Stimulated activated CD8-positive, alpha-beta memory T cell treated with anti-CD3 and anti-CD28 coated beads, Interleukin-4, amount 100 ng/mL, for 4 hours (primary cell): ENCODE data around the gene KDM4F.

ENCODE experiments used
- DNase-seq, 2 donors: peaks; one replicate each; pipeline ENCODE4 v3.0.0-alpha.2; 2020; ENCODE audit warnings: low read depth in 2 of 2, low spot score in 1 of 2

KDM4F gene

DNA sequence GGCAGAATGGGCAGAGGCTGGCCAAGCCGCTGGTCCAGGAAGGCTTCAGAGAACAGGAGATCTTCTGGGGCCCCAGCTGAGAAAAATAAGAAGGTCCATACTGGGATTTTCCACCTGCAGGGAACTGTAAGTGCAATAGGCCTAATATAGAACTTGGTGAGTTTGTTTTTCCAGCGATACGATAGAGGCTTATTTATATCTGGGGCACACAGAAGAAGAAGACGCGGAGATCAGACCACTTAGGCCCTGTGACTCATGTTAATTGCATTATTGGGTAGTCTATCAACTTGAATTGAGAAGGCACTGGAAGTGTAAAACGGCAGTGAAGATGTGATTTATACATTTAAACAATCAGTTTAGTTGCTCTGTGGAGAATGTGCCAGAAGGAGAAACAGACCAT lies 9.8 kb downstream of the KDM4F start:
- no peak for DNase-seq

DNA sequence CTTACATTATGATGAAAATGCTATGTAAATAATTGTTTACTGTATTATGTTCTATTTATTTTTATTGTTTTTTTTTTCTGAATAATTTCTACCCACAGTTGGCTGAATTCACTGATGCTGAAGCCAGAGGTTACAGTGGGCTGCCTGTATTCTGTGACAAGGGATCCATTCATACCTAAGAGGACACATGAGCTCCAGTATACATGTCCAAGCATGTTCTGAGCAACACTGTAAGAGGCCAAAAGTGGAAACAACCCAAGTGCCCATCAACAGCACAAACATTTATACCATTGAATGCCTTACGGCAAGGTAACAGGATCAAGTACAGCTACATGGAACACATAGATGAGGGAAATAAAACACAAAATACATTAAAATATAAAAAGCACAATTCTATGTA lies 16.1 kb downstream of the KDM4F start:
- DNase-seq: no peak

DNA sequence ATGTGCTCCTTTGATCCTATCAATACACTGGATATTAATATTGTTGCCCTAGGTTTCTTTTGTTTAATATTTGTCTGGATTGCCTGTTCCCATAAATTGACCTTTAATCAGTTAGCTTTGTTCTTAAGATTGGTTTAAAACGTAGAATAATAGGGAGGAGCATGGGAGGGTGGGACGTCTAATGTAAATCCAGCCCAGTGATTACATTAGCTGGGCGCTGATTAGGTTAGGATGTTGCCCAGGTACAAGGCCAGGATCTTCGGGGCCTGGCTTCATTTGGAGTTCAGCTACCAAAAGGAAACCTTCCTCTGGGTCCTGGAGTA lies 17.5 kb downstream of the KDM4F start, which contains the start of gene SRSF8:
SRSF8 (plus strand) TSS at position 204 of the 323 bp plus-strand sequence. CDS start 308 bp downstream, outside the sequence.
- no peak for DNase-seq

DNA sequence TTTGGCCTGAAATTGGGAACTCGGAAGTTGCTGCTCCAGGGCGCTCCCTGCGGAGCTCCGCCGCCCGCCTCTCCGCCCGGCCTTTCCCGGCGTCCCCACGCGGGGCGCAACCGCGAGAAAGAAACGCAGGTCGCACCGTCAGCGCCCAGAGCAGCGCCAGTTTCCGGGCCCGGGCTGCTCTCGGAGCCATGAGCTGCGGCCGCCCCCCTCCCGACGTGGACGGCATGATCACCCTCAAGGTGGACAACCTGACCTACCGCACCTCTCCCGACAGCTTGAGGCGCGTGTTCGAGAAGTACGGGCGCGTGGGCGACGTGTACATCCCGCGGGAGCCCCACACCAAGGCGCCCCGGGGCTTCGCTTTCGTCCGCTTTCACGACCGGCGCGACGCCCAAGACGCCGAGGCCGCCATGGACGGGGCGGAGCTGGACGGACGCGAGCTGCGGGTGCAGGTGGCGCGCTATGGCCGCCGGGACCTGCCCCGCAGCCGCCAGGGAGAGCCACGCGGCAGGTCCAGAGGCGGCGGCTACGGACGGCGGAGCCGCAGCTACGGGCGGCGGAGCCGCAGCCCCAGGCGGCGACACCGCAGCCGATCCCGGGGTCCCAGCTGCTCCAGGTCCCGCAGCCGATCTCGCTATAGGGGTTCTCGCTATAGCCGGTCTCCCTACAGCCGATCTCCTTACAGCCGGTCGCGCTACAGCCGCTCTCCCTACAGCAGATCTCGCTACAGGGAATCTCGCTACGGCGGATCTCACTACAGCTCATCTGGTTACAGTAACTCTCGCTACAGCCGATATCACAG lies 18.0 kb downstream of the KDM4F start:
- peak; percentile 23 to 50 for DNase-seq

DNA sequence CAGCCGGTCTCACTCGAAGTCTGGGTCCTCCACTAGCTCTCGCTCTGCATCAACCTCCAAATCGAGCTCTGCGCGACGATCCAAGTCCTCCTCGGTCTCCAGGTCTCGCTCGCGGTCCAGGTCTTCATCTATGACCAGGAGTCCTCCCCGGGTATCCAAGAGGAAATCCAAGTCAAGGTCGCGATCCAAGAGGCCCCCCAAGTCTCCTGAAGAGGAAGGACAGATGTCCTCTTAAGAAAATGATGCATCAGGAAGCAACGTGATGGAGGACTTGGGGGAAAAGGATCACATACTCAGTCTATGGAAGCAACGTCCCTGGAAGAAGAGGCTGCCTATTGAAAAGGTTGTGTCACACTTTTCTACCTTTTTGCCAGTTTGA lies 18.6 kb downstream of the KDM4F start:
- DNase-seq: peak in 1 of 2 donors; percentile 11

DNA sequence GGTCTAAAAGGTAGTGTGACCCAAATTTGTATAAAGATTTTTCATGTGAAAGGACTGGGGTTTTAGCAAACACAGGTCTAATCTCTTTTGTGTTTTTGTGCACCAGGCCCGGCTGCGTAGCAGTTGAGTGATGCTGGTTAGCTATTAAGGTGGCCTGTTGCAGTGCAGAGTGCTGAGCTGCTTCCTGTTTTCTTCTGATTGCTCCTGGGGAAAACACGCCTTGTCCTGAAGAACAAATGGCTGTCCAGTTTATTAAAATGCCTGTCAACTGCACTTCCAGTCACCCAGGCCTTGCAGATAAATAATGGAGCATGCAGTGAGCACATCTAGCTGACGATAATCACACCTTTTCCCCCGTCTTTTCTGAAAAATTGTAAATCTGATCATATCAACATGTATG lies 19.3 kb downstream of the KDM4F start:
- DNase-seq: peak; percentile 17 to 24

DNA sequence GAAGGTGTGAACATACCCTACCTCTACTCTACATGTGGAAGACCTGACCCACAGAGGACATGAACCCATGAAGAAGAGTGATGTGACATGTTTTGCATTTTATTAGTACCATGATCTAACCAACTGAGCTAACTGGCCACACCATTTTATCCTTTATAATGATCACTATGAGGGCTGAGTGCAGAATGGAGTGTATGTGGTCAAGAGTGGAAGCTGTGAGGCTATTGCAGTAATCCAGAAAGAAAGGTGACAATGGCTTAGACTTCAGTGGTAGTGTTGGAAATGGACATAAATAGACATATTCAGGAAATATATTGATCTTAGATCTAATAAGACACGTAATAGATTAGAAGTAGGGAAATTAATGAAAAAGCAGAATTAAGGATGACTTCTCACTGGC lies 21.2 kb downstream of the KDM4F start:
- DNase-seq: no peak

DNA sequence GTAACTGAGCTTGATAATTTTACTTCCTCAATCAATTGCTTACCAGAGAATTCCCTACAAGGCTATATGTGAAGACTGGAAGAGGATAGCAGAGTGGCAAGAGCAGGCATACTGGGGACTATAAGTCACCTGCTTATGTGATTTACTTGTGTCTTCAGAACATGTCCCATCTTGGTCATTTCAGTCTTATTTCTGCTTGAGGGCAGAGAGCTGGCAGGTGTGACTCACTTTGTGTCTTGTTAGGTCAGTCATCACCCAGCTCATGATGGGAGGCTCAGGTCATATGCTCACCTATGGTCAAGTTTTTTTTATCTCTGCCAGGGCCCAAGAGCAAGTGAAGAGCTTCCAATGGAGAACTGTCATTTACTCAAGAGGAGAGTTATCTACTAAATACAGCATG lies 23.7 kb downstream of the KDM4F start:
- DNase-seq: no peak

DNA sequence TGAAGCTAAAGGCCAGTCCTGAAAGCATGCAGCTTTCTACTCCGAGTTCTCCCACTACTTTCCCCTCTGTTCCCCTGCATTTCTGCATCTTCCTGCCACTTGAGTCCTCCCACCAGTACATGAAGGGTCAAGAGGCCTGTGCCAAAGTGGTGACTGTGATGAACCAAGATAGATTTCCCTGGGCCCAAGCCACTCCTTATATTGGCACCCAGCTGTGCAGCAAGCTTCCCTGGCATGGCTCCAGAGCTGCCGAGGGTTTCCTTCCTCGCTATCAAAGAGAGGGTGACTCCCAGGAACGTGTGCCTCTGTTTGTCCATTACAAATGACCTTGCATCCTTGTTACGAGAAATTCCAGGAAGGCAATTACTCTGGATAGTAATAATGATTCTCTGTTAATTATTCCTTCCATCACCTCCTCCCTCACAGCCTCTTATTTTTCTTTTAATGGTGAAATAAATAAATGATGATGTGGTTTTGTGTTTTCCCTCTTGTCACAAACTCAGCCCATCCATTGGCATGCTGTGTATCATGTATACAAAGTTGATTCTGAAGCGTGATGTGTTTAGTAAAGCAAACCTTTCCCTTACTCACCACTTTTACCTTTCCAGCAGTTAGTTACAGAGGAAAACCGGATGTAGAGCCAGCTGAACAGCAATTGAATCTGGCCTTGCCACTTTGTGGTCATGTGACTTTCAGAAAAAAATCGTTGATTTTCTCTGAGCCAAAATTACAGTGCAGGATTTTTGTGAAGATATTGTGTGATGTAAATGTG lies 25.8 kb downstream of the KDM4F start:
- no peak for DNase-seq

DNA sequence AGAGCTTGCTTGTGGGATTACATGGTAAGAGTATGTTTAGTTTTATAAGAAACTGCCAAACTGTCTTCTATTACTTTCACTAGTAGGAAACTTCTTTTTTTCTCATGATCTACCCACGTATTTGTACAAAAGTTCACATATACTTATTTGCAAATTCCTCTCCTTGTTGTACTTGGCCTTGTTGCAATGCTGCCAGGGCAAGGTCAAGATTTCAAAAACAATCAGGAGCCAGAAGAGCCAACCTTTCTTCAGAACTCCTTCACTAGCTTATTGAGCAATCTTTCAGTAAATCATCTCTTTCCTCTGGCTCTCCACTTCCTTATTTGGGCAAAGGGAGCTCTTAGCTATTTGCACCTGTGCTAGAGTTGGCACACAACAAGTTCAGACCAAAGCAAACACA lies 27.2 kb downstream of the KDM4F start:
- no peak for DNase-seq

DNA sequence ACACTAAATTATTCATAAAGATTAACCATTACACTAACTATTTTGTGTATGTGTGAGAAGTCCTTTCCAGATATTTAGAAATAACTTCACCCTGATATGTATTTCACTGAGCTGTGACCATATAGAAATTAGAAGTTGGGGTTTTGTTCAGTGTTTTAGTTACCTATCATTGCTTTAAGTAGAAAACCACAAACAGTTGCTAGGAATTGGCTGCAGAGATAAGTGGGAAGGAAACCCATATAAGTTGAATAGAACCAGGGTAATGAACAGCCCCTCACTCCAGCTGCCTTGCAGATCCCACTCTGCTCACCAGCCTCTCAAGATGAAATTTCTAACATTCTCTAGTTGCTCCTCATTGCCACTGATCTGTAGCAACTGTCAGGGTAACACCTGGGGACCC lies 27.8 kb downstream of the KDM4F start:
- no peak for DNase-seq

DNA sequence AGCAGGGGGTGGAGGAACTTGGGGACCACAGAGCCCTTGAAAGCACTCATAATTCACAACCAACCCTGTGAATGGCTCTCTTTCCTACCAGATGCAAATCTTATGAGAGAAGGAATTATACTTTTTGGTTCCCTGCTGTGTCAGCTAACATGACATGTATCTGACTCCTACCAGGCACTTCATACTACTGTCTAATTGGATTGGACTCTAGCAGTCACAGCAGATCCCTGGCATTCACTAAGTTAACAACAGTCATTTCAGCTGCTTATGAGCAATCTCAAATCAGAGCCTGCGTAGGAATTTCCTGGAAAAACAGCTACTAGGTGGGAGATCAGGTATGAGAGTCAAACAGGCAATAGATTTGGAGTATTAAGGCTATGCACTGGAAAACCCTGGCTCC lies 29.3 kb downstream of the KDM4F start:
- no peak for DNase-seq

DNA sequence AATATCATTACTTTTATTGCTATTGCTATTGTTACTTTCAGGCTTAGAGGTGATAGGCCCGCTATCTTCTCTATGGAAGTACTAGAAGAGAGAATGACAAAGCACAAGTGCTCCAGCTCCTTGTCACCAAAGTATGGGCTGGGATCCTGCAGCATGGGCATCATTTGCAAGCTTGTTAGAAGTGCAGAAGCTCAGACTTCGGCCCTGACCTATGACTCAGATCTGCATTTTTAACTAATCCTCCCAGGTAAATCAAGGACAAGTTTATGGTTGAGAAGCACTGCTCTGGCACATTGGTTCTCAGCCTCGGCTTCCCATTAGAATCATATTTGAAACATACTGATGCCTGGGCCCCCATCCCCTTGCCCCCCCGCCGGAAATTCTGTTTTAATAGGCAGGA lies 31.8 kb downstream of the KDM4F start:
- DNase-seq: no peak

DNA sequence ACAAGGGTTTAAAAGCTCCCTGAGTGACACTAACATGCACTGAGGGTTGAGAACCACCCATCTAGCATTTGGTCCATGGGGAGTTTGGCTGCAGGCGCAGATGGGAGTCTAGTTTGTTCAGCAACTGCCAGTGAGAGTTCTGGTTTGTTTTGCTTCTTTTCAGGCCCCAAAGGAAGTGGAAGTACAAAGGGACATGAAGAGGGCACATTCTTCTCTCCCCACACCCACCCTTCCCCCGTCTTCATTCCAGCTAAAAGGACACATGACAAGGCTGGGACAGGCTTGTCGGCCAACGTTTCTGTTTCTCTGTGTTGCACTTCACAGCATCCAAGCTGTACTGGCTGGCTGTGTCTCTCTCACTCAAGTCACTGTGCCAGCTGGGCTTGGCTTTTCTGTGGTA lies 32.2 kb downstream of the KDM4F start:
- no peak for DNase-seq

DNA sequence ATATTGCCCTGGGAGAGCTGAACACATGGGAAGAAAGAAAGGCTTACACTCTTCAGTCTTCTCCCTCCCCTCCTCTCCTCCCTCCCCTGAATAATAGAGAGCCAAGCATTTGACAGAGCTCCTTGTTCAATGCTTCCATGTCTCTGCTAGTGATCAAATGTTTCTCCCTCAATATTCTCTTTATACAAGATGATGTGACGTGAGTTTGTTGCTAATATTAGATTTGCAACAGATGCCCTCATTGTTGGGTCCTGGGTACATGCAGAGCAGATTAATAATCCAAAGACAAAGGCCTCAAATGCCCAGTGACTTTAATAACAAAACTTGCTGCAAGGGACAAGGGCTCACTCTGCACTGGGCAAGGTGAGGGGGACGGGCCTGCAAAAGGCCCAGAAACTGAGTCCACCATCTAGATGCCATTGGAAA lies 33.4 kb downstream of the KDM4F start:
- no peak for DNase-seq

DNA sequence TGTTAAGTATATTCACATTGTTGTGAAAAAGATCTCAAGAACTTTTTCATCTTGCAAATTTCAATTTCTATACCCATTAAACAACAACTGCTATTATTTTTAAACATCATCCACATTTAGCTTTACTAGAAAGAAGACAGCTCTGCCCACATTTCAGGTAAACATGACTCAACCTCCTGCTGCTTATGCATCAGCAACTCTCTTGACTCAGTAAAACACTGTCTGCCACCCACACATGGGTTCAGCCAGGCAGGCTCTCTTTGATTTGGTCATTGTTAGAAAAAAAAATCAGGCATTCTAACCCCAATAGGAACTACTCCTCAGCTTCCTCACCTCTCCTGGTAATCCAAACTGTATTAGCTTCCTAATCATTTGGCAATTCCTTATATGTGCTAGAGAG lies 35.3 kb downstream of the KDM4F start:
- DNase-seq: no peak

DNA sequence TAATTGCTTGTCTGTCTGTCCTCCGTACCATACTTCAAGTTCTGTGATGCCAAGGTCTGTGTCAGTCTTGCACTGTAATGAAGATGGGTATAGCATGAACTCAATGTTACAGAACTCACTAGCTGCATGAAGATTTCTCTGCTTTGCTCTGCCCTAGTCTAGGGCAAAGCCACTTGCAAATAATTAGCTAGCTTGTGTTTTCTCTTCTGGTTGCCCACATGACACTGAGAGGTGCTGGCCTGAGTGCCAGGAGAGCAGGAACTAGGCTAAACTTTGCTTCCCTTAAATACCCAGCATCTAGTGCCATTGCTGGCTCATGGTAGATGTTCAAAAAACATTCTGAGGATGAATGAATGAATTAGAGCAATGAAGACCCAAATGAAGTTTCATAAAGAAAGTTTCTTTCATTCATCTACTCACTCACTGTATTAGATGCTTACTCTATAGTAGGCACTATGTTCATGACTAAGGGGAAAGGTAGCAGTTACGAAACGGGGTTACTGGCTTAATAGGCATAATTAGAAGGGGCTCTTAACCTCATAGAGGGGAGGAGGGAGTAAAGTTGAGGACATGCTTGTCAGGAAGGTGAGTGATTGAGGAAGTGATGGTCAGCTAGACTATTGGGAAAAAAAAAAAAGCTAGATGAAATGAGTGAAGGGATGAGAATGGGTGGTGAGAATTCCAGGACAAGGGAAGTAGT lies 36.0 kb downstream of the KDM4F start:
- DNase-seq: no peak

DNA sequence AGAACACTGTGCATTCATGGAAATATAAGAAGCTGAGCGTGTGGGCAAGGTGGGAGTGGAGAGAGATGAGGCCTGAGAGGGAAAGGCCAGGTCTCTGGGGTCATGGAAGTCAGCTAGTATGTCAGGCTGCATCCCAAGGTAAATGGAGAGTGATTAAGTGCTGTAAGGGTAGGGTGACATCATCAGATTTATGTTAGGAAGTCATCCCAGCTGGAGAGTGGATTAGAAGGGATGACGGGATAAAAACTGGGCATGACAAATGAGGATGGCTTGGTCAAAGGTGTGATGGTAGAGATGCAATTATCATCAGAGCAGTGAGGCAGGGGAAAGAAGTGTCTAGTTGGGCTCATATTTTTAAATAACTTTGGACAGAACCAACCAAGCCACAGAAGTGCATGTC lies 36.9 kb downstream of the KDM4F start:
- DNase-seq: no peak

DNA sequence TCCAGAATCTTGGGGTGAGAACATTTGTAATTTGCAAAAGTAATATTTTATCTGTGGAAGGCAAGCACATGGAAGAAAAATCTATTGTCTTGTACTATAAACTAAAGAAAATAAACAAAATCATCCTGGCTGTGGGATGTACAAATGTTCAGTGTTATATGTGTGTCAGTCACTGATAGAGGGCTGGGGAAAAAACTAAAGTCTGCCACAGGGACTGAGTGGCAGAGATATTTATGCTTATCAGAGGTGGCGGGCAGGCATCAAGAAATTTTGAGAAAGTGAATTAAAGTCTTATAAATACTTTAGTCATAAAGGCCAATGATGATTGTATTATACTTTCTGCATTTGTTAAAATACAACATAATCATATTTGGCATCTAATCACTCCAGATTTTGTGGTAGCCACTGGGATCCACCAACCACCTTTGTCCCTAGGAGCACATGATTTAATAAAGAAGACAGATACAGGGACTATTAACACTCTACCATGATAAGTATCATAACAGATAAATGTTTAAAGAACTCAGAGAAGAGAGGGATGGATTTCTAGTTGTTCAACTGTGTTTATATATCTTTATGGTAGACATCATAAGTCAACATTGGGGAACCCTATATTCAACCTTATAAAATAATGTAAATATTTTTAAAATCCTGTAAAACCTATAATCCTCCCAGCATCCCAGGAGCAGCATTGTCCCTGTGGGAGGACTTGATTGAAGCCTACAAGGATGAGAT lies 37.8 kb downstream of the KDM4F start:
- DNase-seq: no peak

DNA sequence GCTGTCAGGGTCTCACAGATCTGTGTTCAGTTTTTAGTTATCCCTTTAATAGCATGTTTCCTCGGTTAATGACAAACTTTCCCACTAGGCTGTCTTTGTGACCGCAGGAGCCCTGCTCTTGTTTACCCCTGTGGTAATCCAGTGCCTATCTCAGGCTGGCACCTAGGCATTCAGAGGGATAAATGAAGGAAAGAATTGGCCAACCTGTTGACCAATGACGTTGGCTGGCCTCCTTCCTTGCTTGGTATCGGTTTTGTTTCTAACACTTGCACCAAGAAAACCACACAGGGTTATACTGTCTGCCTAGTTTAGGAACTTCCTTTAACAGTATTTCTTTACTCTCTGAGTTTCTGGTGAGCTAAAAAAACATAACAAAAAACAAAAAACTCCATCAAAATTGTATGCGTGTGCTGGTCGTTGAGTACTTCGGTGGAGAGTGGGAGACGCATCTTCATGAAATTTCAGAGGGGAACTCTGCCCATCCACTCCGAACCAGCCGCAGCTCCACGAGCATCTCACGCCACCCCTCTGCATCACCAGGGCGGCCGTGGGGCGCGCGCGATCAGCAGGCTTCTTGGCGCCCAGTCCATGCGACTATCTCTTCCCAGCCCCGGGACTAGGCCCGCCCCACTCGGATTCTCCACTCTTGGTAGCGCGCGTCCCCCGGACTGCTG lies 39.9 kb downstream of the KDM4F start:
- DNase-seq: no peak
